Activated CD8-positive, alpha-beta T cell treated with anti-CD3 and anti-CD28 coated beads for 36 hours (primary cell): ENCODE results near the gene FRMD4A. TPM values are rescaled to one million over a fixed set of nuclear protein-coding genes. Genes with fewer than 3 reads are reported as not detected.

ENCODE experiments used
- ATAC-seq: fragments of 200-7000 bp; cut with Tn5 transposase; one replicate; pipeline ENCODE4 v1.10.0; 2021; ENCODE audit warnings: mild to moderate bottlenecking, moderate library complexity
- CTCF ChIA-PET: fragments of 350-600 bp; sonication (Branson Sonifier 250); formaldehyde crosslinking; loops from one replicate; lab custom pipeline; 2021; ENCODE audit warnings: antibody characterized with exemption; lab: Charles Lee
- POLR2A ChIA-PET: fragments of 350-600 bp; sonication (Branson Sonifier 250); formaldehyde crosslinking; loops from one replicate; lab custom pipeline; 2021; ENCODE audit warnings: antibody characterized with exemption; lab: Charles Lee
- DNase-seq: peaks from one replicate; pipeline ENCODE4 v3.0.0-alpha.2; 2020
- H3K27ac Mint-ChIP-seq: one replicate; pipeline ENCODE4 v1.8.0; 2021; ENCODE audit warnings: mild to moderate bottlenecking, mixed read lengths
- H3K27me3 Mint-ChIP-seq: one replicate; pipeline ENCODE4 v1.8.0; 2021; ENCODE audit warnings: mixed read lengths
- H3K36me3 Mint-ChIP-seq: one replicate; pipeline ENCODE4 v1.8.0; 2021; ENCODE audit warnings: low read depth, mixed read lengths
- H3K4me1 Mint-ChIP-seq: one replicate; pipeline ENCODE4 v1.8.0; 2021; ENCODE audit warnings: low read depth, mixed read lengths
- H3K4me3 Mint-ChIP-seq: one replicate; pipeline ENCODE4 v1.8.0; 2021; ENCODE audit warnings: mild to moderate bottlenecking, moderate library complexity, mixed read lengths
- H3K9me3 Mint-ChIP-seq: one replicate; pipeline ENCODE4 v1.8.0; 2021; ENCODE audit warnings: mixed read lengths
- CTCF ChIP-seq: fragments of 200-600 bp; IDR thresholded peaks from one replicate; pipeline ENCODE4 v1.8.0; 2022; ENCODE audit warnings: antibody characterized with exemption, mild to moderate bottlenecking
- intact Hi-C: fragments of 100-400 bp; cut with micrococcal nuclease; formaldehyde crosslinking; loops from one replicate; pipeline ENCODE4 v1.10.0; 2022
- total RNA-seq, 2 experiments: library from RNA; stranded (reverse); gene quantifications; one replicate each; pipeline ENCODE4 v1.2.3, GENCODE V29; 2021

Gene FRMD4A
- total RNA-seq, 2 experiments from 2014 or later = 2.1 to 2.8 TPM

GRCh38 chr10:13637303-13637856 lies 693.3 kb downstream of the FRMD4A start:
- no peaks in the 10 kb centered on the region for H3K27me3 Mint-ChIP-seq
- peaks cover 5% of the 10 kb centered on the region for H3K4me1 Mint-ChIP-seq
- ChIA-PET POLR2A (no interaction called here), CTCF (no interaction called here)
- no peak overlapping the region for H3K27ac Mint-ChIP-seq
- peaks cover 20% of the 10 kb centered on the region for H3K9me3 Mint-ChIP-seq
- H3K4me3 Mint-ChIP-seq = no peak overlapping the region
- intact Hi-C loops = no loop called here
- no peak for ATAC-seq
- DNase-seq = no peak
- TF ChIP-seq CTCF = no peak
- peaks cover 53% of the 10 kb centered on the region for H3K36me3 Mint-ChIP-seq

GRCh38 chr10:13636776-13637175 lies 693.9 kb downstream of the FRMD4A start:
- no peak overlapping the region for H3K4me3 Mint-ChIP-seq
- DNase-seq = no peak
- peaks cover 47% of the 10 kb centered on the region for H3K36me3 Mint-ChIP-seq
- H3K4me1 Mint-ChIP-seq = peaks cover 5% of the 10 kb centered on the region
- TF ChIP-seq CTCF = no peak
- no peak overlapping the region for H3K27ac Mint-ChIP-seq
- POLR2A ChIA-PET = no interaction called here
- no peaks in the 10 kb centered on the region for H3K27me3 Mint-ChIP-seq
- intact Hi-C loops = no loop called here
- CTCF ChIA-PET = no interaction called here
- peaks cover 14% of the 10 kb centered on the region for H3K9me3 Mint-ChIP-seq
- ATAC-seq = no peak

- Mint-ChIP-seq H3K27ac (no peak overlapping the region), H3K9me3 (no peaks in the 10 kb centered on the region), H3K27me3 (no peaks in the 10 kb centered on the region), H3K4me3 (no peak overlapping the region), H3K36me3 (peaks cover 29% of the 10 kb centered on the region), H3K4me1 (peaks cover 5% of the 10 kb centered on the region)
- no peak for DNase-seq
- ChIA-PET POLR2A (no interaction called here), CTCF (no interaction called here)
- intact Hi-C loops = no loop called here
- no peak for ATAC-seq
- TF ChIP-seq CTCF = no peak
Observed at GRCh38 chr10:13634207-13634606, 696.5 kb downstream of the FRMD4A start.

- TF ChIP-seq CTCF = no peak
- ChIA-PET CTCF (no interaction called here), POLR2A (no interaction called here)
- peaks cover 26% of the 10 kb centered on the region for H3K36me3 Mint-ChIP-seq
- H3K27me3 Mint-ChIP-seq = no peaks in the 10 kb centered on the region
- H3K4me3 Mint-ChIP-seq = no peak overlapping the region
- intact Hi-C loops = no loop called here
- DNase-seq = no peak
- H3K27ac Mint-ChIP-seq = no peak overlapping the region
- no peak for ATAC-seq
- no peaks in the 10 kb centered on the region for H3K9me3 Mint-ChIP-seq
- peaks cover 5% of the 10 kb centered on the region for H3K4me1 Mint-ChIP-seq
Observed at GRCh38 chr10:13633689-13634088, 697.0 kb downstream of the FRMD4A start.

GRCh38 chr10:13632884-13633440 lies 697.8 kb downstream of the FRMD4A start:
- no peak overlapping the region for H3K4me3 Mint-ChIP-seq
- intact Hi-C loops = no loop called here
- peaks cover 20% of the 10 kb centered on the region for H3K36me3 Mint-ChIP-seq
- no peak overlapping the region for H3K27ac Mint-ChIP-seq
- H3K9me3 Mint-ChIP-seq = no peaks in the 10 kb centered on the region
- POLR2A ChIA-PET = no interaction called here
- TF ChIP-seq CTCF = no peak
- peaks cover 5% of the 10 kb centered on the region for H3K4me1 Mint-ChIP-seq
- ATAC-seq (no peak), DNase-seq (no peak)
- H3K27me3 Mint-ChIP-seq = no peaks in the 10 kb centered on the region
- CTCF ChIA-PET = no interaction called here
